C1 segment of cervical spinal cord (tissue), 14 donors: ENCODE measurements around the gene FAM111A.

Experiments used
- DNase-seq, 14 donors: peaks; one replicate each; lab custom pipeline; 2025; lab: John Stamatoyannopoulos, UW

FAM111A gene

DNA sequence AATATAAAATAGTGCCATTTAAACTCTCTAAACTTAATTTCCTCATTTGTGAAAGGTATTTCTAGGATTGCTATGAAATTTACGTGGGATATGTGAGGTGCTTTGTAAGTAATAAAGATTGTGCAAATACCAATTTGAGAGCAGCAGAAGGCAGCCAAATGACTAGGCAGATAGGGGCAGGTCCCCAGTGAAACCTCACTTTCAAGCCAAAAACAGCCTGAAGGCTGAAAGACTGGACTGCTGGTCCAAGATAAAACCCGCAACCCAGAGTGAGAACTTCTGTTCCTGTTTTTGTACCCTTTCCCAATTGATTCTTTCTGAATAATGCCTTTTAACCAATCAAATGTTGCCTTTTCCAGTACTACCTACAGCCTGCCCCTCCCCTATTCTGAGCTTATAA, 36.5 kb downstream of the FAM111A start:
- DNase-seq: no peak

DNA sequence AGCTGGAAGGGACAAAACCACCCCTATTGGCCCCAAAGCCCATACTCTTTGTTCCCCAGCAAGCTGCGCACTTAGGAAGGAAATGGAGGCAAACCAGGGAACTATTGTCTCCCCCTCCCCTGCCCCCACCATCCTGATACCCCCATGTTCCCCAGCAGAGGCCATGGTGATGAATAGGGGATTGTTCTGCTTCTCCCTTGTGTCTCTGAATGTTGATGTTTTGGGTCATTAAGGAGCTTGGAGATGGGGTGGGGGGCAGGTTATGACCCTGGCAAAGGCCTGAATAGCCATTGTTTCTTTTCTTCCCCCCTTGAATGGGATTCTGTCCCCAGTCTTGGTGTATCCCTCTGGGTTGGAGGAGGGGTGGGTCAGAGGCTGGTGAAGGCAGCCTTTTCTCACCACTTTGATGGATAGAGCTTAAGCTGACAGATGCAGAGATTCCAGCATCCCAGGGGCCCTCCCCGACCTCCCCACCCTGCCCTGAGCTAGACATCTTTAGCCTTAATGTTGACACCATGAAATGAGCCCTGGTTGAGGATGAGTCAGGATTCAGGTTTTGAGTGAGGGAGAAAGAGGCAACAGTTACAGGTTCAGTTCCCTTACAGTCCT, 37.6 kb downstream of the FAM111A start:
- peak in 8 of 14 donors; percentile 22 to 64 (median 44) for DNase-seq

DNA sequence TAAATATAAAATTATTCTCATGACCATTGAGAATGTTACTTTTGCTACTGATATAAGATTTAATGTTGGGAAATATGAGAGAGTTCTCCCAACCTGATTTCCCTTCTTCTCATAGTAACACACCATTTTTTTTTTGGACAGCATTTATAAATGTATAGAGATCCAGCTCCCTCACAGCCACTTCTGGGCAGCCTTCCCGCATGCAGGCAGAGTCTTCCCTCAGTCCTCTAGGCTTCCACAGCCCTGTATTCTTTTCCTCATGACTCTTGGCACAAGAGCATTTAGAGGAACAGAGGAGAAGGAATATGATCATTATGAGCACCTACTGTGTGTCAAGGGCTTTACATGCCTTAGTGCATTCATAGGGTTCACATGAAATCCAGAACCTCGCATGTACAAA, 38.3 kb downstream of the FAM111A start:
- DNase-seq: no peak

DNA sequence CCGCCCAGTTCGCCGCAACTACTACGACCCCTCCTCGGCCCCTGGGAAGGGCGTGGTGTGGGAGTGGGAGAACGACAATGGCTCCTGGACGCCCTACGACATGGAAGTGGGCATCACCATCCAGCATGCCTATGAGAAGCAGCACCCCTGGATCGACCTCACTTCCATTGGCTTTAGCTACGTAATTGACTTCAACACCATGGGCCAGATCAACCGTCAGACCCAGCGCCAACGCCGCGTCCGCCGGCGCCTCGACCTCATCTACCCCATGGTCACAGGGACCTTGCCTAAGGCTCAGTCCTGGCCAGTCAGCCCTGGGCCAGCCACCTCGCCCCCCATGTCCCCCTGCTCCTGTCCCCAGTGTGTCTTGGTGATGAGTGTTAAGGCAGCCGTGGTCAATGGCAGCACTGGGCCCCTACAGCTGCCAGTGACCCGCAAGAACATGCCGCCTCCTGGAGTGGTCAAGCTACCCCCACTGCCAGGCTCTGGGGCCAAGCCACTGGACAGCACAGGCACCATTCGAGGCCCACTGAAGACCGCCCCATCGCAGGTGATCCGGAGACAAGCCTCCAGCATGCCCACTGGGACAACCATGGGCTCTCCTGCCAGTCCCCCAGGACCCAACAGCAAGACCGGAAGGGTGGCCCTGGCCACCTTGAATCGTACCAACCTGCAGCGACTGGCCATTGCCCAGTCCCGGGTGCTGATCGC, 39.2 kb downstream of the FAM111A start:
- DNase-seq: no peak

DNA sequence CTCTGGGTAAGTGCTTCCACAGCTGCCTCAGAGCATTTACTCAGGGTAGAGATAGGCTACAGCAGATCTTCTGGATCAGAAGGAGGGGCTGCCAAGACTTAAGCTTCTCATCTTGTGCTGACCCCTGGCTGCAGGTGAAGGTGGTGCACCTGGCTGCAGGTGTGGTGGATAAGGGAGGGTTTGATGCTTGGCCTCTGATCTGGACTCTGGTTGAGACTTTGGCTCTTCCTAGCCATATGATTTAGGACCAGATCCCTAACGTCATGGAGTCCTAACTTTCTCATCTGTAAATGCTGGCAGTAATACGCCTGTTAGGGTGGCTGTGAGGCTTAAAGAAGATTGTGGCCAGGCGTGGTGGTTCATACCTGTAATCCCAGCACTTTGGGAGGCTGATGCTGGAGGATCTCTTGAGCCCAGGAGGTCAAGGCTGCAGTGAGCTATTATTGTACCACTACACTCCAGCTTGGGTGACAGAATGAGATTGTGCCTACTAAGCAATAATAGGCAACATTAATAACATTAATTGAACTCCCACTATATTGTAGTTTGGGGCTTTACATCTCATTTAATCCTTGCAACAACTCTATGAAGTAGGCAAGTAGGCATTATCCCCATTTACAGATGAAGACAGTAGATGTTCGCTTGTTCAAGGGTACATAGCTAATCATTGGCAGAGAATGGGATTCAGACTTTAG, 39.9 kb downstream of the FAM111A start:
- no peak for DNase-seq

DNA sequence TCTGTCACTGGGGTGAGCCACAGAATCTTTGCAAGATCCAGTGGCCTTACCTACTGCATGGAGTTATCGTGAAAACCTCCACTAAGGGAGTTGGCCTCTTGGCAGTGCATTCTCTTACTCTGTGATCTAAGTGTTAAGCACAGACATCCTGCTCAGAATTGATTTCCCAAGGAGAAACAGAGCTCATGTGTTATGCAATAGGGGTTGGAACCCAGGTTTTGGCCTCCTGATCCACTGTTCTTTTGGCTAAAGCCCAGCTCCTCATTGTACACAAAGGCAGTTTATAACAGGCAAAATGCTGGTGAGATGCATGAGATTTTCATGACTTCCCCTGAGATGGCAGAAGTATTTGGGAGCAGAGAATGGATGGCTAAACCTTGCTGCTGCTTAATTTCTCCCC, 41.1 kb downstream of the FAM111A start:
- no peak for DNase-seq

DNA sequence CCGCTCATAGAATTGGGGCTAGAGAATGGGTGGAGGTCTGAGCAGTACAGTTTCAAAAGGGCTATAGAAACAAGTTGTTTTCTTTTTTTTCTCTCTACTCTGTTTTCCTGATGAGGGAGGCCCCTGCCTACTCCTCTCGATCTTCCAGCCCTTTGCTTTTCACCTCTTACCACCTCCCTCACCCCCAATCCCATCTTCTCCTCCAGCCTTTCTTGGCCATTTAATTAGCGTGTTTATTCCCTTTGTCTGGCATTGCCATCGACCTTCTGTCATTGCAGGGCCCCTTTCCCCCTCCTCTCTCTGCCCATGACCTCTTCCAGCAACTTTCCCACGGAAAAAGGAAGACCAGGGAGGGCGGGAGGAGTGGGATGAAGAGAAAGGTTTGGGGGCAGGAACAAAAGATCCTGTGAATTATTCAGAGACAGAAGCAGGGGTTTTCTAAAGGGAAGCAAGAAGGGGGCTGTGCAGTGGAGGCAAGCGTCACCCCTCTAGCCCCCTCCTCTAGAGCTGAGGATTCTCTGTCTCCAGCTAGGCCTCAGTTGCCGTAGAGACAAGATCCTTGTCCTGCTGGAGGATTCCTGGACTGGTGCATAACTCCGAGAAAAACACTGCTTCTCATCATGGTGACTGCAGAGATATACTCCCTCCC, 42.2 kb downstream of the FAM111A start:
- DNase-seq: peak in 1 of 14 donors; percentile 25

DNA sequence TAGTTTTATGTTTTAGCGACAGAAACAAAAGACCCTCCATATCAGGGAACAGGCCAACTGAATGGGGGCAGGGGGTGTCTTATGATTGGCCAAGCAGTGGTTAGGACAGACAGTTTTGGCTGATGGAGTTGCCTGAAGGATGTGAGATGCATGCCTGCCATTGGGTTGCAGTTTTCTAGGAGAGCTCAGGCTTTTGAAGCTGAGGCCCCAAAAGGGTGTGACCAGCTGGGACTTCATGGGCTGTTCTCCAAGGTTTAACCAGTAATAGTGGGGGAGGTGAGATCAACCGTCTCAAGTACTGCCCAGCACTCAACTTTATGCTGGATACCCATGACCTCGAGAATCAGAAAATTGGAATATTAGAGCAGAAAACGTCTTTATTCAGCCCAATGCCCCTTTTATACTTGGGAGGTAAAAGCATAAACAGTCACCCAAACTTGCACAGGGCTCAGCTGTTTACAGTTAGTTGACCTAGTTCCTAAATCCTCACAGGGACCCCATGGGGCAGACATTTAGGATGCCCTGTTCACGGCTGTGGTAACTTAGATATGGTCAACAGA, 42.8 kb downstream of the FAM111A start:
- no peak for DNase-seq

DNA sequence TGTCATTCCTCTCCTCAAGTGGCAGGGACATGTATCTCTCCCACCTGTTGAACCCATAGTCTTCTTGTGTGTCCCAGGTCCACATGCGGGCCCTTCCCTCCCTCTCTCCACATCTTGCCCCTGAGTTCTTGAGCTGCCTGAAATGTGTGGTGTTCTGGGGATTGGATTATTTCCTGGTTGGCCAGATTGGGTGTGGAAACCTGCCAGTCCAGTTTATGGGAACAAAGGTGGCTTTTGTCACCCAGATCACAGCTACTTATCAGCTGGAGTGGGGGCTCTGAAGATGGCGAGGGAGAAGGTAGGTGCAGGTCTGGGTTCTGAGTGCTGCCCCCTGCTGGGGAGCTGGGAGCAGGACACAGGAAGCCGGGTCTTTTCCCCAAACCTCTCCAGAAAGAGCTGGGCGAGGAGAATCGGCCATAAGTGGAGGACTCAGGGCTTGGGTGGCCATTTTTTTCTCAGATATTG, 43.5 kb downstream of the FAM111A start:
- peak in 5 of 14 donors; percentile 34 to 49 (median 39) for DNase-seq

DNA sequence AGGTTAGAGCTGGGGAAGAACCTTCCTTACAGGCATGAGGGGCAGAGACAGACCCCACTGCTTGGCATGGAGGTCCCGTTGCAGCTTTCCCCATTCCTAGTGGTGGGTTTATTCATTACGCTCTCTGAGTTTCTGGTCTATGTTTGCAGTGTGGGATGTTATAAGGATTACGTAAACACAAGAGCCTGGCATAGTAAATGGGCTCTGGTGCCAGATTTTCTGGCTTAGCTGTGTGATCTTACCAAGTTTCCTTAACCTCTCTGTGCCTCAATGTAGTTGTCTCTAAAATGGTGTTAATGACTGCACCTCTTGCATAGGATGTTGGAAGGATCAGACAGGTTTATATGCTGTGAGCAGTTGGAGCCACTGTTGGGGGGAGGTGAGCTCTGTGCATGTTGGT, 44.4 kb downstream of the FAM111A start:
- no peak for DNase-seq

DNA sequence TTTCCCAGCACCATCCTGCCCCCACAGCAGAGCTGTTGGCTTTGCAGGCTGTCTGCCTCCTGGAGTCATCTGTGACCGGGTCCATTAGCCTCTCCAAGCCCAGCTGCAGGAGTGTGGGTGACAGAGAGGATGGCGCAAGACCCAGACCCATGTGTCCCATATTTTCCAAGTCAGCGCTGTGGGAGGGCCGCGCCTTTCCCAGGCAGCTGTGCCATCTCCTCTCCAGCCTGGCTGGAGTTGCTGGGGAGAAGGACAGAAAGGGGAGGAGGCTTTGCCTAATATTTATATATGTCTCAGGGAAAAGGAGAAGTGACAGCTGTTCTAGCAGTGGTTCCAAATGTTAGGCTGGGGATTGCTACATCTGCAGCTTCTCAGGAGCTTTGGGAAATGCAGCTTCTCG, 44.9 kb downstream of the FAM111A start:
- peak in 3 of 14 donors; percentile 22 to 46 (median 39) for DNase-seq

DNA sequence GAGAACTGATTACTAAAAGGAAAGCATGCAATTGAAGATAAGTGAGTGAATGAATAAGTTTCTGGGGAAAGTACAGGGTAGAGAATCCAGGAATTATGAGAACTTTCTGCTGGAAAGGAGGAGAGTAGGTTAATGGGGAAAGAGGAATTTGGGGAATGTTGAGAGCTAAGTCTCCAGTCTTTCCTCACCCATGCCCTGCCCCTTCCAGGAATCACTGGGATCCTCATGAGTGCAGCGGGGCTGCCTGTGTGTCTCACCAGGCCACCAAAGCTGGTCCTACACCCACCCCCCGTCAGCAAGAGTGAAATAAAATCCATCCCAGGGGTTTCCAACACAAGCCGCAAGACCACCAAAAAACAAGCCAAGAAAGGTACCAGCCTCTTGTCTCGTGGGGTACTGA, 46.3 kb downstream of the FAM111A start:
- no peak for DNase-seq

DNA sequence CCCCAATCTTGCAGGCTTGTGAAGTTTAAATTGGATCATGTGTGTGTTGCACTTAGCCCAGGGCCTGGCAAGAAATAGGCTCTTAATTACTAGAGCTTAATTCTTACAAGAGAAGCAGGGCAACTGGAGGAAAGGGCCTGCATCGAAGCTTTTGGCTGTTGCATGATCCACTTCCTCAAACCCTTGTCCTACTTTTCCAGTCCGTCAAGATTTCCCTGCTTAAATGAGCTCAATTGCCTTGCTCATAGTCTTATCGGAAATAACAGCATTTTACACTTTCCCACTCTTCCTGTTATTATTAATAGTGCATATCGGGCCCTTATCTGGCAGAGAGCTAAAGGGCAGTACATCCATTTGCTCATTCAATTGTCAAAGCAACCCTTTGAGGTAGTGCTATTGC, 47.3 kb downstream of the FAM111A start:
- no peak for DNase-seq

DNA sequence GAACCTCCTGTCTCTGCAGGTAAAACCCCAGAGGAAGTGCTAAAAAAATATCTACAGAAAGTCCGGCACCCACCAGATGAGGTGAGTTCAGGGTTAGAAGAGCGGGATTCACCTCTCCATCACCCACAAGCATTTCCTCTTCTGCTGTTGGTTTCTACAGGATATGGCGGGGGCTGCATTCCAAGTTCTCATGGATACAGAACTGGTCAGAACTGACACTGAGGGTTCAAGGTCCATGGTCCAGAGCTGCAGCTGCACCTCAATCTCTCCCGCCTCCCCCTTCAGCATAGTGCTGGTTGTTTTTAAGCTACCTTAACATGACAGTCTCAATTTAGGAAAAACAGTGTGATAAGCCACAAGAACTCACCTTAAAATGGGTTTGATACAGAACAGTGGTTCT, 48.4 kb downstream of the FAM111A start:
- no peak for DNase-seq

DNA sequence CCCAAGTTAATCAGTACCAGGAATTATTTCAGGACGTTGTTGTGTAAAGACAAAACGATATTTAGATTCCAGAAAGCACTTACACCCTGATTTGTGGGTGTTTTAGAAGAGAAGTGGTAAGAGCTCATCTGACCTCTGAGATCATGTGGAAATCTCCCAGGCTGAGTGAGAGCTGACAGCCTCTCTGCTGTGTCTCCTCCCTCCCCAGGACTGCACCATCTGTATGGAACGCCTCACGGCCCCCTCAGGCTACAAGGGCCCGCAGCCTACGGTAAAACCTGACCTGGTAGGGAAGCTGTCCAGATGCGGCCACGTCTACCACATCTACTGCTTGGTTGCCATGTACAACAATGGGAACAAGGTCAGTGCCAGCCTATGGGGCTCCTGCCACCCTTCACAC, 49.2 kb downstream of the FAM111A start:
- DNase-seq: no peak

DNA sequence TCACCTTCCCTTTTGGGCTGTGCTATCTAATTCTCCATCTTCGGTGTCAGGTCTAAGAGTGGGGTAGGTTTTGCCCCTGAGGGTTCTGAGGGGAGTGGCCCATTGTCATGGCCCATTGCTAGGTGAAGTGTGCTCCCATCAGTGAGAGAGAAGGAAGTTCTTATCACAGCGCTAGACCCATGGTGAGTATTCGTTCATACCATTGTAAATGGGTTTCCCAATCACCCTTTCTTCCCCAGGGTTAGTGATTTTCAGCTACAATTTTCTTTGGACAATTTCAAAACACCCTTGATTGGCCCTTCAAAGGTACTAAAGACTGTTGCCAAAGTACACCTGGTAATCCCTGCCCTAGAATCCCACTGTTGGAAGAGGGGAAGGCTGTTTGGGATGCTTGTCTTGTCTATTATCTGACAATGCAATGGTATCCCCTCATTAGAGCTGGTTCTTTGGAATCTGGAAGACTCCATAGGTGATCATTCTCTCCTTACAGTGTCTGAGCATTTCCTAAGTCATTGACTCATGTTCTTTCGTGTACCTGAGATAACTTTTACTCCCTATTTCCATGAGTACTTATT, 49.9 kb downstream of the FAM111A start:
- no peak for DNase-seq

DNA sequence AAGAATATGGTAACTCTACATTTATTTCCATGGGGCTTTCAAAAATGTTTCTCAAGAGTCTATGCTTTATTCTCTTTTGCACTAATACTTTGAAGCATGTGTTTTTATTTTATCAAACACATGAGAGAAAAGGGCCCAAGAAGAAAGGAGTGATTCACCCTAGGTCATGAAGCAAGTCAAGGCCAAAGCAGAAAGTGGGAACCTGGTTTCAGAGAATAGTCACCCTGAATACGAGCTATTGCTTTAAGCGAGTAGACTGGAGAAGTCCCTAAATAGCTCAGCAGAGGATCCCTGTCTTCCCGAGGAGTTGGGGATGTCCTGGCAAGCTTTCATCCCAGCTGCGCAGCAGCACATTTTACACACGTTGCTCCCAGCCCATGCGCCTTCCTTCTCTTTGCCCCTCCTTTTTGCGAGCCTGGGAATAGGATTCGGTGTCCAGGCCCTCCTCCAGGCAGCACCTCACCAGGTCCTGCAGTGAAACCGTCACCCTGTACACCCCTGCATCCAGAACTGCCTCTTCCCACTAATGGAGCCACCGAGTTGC, 51.0 kb downstream of the FAM111A start:
- DNase-seq: no peak

DNA sequence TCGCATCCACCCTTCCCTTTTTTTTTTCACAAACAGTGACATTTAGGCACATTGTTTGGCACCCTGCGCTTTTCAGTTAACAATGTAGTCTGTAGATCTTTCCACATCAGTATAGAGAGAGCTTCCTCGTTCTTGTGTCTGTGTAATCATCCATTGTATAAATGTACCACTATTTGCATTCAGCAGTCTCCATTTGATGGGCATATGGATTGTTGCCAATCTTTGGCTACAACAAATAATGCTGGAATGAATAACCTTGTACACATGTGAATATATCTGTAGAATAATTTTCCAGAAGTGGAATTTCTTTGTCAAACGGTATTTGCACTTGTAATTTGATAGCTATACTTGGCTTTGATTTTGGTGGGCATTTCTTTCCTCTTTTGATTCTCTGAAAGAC, 52.9 kb downstream of the FAM111A start:
- DNase-seq: no peak

DNA sequence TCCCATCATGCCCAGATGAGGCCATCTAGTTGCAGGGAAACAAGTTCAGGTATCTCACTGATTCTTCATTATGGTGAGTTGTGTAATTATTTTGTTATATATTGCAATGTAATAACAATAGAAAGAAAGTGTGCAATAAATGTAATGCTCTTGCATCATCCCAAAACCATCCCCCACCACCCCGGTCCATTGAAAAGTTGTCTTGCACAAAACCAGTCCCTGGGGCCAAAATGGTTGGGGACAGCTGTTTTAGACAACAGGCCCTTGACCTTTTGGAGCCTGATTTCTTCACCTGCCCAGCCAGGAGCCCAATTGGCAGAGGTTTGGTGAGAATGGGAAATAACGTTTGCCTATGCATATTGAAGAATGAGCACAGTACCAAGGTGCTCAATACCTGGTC, 54.1 kb downstream of the FAM111A start:
- no peak for DNase-seq

DNA sequence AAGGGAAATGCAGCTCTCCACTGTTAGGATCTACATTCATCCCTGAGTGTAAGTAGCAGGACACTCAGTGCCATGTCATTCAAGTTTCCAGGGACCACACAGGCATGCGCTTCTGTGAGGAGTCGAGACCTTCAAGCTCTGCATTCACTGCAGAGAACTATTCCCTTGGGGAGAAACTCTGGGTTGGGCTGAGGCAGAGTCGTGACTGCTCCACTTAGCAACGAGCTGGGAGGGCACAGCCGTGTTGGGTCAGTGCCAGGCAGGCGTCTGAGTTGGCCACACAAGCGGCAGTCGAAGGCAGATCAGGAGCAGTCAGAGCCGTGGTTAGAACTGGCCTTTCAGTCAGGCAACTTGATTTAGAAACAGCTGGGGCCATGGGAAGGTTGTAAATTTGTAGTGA, 55.3 kb downstream of the FAM111A start:
- peak in 11 of 14 donors; percentile 43 to 84 (median 59) for DNase-seq

DNA sequence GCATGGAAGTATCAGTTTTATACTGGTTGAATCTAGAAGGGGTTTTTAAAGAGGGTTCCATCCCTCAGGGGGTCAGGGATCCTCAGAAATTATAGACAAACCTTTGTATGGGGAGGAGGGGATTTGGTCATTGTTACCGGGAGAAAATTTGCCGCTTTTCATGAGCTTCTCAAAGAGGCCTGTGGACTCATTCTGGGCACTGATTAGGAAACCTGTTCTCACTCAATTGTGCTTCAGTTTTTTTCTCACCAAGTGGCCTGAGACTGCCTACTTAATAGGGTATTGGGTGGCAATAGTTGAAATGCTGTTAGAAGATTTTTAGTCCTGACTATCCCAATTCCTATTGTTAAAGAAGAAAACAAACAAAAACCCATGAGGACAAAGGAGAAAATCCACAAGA, 56.1 kb downstream of the FAM111A start:
- DNase-seq: no peak
